GM21825 (cell line): ENCODE results near the gene GALNT10.
A peak's percentile ranks its signal among the peaks of the same experiment; 100 is the strongest.

Source experiments
- ATAC-seq: cut with Tn5 transposase; IDR thresholded peaks from one replicate; pipeline ENCODE4 v1.9.1; 2021; ENCODE audit warnings: mild to moderate bottlenecking, moderate library complexity; ENCODE audit not compliant: unreplicated experiment

GALNT10 gene

DNA sequence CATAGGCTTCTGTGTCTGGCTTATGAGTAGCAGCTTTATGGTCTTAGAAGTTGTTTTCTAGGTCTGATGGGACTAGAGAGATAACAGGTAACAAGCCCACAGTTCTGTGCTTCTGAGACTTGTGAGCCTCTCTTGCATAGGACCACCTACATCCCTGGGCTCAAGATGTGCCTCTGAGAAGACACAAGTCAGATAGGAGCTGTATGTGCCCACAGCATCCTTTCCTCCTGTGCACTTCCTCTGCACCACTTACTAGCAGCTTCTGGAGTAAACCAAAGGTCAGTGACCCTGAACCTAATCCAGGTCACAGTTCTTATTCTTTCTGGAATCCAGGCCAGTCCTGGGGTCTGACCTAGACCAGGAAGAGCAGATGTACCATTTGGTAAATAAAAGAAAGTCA is 40.0 kb downstream of the GALNT10 start:
- ATAC-seq: no peak

DNA sequence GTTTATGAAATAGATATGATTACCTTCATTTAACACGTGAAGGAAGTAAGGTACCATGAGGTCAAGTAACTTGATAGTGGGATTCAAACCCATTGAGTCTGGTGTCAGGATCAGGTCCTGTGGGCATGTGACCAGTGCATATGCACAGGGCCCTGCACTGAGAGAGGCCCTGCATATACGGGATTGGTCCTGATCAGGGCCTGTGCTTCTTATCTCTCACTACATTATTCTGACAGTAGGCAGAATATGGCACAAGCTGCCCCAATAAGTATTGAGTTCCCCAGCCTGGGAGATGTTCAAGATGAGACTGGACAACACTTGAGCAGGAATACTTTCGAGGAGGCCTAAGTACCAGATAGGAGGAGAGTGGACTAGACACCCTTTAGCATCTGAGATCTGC is 44.0 kb downstream of the GALNT10 start:
- no peak for ATAC-seq

DNA sequence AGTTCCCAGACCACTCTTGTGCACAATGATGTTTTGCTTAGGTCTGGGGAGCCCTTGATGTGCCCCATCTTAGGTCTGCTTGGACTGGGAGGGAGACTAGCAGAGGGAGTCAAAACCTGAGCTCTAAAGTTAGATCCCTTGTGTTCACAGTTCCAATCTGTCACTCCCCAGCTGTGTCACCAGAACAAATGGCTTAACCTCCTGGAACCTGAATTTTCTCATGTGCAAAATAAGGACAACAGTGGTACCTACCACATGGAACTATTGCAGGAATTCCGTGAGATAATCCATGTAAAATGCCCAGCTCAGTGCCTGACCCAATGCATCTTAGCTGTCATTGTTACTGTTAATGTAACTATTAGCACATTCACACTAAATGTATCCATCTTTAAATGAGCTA is 45.5 kb downstream of the GALNT10 start:
- no peak for ATAC-seq

DNA sequence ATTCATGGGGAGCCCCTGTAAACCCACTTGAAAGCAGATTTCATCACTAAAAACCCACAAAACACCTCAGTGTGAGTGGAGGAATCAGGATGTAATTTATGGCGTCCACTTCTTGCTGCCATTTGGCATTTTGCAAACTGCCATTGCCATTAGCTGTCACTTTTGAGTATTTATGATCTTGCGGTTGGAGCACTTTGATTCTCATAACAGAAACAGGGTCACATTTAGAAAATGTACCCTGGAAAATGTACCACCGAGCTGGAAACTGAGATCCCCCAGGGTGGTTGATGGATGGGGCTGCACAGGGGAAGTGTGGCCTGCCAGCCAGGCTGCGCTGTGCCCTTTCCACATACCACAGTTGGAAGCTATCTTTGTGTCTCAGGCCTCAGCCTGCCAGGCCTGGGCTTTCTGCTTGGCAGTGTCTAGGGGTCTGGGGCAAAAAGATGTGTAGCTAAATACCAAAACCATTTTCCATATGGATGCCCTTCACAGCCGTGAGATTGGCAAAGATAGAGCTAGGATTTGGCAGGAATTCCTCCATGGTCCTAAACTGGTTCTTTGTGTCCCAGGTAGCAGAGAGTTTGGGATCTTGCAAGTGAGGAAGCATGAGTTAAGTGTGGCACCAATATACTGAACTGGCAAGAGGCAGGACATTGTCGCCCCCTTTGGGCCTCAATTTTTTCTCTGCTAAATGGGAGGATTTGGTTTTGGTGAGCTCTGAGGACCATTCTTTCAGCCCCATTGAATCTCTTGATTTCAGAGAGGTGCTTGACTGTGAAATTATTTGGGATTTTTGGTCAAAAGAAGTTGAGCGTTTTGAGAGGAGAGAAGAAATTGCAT is 46.2 kb downstream of the GALNT10 start:
- ATAC-seq: no peak

DNA sequence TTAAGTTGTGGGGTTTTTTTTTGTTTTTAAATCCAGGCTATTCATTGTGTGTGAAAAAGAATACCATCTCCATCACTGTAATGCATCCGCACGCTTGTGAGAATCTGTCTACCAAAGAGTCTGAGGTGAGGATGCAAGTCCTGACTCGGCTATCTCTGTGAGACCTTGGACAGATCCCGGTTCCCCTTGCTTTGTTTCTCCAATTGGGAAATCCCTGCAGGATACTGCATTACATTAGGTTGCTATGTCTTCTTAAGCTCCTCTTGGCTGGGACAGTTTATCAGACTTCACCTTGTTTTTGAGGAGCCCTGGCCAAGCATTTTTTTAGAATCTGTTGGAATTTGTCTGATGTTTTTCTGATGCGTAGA is 46.8 kb downstream of the GALNT10 start:
- no peak for ATAC-seq

DNA sequence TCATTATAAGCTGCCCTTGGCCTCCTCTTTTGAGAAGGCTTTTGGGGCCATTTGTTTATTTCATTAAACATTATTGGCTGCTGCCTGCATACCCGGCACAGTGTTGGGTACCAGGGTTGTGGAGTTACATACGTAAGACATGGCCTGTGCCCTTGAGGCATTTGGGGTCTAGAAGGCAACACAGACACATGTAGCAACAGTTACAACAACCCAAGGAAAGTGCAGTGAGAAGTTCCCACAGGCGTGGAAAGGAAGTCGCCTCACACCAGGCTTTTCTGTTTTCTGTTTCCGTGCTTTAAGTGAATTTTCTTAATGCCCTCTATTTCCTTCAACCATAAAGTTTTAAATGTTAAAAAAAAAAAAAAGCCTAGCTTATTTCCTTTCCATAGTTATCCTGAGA is 47.4 kb downstream of the GALNT10 start:
- ATAC-seq: no peak

DNA sequence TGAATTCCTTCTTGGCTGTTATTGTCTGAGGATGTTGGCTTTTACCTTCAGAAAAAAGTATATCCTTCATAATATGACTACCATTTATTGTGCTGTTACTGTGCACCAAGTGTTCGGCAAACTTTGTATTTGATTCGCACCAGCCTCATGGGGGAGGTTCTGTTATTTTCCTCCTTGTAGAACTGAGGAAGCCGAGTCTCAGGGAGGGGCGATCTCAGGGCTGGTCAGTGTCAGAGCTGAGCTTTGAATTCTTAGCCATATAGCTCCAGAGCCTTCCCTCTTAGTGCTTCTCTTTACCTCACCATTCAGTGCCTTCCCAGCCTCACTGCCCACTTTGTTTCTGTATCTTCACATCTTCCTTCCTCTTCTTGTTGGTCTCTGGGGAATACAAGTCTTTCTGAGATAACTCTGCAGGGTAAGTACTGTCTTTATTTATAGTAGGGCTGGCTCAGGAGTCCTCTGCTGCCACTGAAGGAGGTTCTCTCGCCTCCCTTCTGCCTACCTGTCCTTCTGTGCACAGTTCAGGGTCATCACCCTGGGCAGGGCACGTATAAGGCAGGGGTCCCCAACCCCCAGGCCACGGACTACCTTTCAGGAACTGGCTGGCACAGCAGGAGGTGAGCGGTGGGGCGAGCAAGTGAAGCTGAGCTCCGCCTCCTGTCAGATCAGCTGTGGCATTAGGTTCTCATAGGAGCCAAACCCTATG is 48.4 kb downstream of the GALNT10 start:
- ATAC-seq: peak; percentile 63

DNA sequence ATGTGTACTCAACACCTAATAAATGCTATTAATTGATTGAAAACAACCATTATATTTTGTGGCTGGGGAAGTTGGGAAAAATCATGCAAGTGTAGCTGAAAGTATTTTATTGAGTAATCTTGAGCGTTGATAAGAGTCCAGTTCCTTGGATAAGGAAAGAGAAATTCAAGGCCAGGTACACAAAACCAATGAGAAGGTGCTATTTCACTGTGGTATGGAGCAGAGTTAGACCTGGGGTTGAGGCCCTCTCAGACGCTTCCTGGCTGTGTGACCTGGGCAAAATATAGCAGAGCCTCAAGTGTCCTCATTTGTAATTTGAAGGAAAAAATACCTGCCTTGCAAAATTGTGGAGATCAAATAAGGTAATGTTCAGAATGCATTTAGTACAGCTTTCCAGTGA is 50.1 kb downstream of the GALNT10 start:
- no peak for ATAC-seq

DNA sequence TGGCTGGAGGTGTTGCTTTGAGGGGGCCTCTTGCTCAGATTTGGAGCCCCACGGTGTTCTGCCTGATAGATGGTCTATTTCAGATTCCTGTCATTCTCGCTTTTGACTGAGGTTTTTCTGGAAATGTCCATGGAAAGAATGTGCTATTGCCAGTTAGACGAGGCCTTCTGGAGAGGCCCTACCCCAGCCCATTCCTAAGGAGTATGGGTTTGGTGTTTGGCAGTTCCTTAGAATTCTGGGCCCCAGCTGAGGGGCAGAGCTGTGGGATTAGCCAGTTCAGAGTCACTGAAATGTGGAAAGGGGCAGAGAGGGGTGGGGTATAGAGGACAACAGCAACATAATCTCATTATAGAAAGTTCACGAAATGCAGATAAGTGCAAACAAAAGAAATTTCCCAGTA is 50.5 kb downstream of the GALNT10 start:
- ATAC-seq: no peak

DNA sequence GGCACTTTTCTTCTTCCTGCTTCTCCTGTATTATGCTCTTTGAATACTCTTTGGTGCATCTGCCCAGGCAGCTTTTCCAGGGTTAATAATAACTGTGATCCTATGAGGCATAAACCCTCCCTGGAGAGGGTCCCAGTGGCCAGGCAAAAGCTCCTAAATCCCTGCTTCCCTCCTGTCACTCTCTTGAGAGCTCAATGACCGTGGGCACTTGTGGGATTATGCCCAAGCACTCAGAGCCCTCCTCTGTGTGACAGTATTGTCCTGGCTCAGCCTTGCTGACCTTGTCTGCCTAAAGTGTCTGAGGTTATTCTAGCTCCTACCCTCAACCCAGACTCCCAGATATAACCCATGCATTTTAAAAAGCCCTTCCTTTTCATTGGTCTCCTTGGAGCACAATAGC is 51.9 kb downstream of the GALNT10 start:
- no peak for ATAC-seq

DNA sequence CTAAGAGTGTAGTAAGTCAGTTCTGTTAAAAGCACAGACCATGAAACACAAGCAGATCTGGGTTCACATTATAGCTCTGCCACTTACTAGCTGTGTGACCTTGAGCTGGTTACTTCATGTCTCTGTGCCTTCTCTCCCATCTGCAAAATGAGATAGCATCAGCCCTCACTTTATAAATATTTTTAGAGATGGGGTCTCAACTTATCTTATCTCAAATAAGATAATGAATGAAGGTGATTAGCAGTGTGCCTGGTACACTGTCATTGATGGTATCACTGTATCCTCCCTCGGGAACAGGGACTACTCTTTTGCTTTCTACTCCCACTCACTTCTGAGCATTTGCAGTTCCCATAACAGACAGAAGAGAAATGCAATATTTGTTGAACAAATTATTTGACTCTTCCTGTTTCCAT is 52.4 kb downstream of the GALNT10 start:
- ATAC-seq: peak; percentile 64

DNA sequence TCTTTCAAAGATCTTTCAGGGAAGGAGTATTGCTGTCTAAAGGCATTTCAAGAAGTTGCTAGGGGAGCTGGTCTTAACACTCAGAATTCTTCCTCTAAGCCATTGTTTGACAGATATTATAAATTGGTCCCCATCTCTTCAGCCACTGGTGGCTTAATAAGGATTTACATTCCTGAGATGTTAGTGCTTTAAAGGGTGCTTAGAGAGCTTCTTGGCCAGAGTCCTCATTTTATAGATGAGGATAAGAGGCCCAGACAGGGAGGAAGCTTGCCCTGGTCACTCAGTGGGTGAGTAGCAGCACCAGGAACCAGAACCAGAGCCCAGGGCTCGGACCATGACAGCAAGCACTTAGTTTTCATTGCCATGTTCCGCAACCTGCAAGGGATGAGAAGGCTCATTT is 53.2 kb downstream of the GALNT10 start:
- no peak for ATAC-seq

DNA sequence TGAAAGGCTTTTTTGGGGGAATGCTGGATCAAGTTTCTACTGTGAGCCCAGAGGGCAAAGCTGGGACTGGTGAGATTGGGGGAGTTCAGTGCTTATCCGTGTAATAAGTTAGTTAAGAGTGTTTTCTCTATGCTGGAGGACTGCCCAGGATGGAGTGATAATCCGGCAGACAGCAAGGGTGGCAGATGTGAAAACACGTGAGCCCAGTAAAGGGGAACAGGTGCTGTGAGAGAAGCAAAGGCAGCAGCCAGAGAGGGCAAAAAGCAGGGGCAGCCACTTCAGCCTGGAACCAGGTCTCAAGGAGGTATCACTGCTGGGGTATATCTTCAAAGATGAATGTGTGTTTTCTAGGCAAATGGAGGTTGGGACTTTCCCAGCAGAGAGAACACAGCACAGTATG is 53.9 kb downstream of the GALNT10 start:
- ATAC-seq: no peak

DNA sequence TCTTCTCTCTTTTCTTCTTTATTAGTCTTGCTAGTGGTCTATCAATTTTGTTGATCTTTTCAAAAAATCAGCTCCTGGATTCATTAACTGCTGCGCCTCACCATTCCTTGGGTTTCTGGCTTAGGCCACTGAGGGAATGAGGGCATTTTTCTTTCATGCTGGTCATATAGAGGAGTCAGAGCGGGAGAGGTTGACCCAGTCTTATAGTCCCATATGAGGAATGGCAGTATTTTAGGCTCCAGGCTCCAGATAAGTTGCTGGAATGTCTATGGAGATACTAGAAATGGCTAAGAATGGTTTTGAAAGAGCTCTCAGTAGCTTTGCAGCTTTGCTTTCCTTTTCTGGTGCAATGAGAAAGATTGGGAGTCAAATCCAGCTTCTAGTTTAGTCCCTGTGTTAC is 58.2 kb downstream of the GALNT10 start:
- ATAC-seq: no peak

DNA sequence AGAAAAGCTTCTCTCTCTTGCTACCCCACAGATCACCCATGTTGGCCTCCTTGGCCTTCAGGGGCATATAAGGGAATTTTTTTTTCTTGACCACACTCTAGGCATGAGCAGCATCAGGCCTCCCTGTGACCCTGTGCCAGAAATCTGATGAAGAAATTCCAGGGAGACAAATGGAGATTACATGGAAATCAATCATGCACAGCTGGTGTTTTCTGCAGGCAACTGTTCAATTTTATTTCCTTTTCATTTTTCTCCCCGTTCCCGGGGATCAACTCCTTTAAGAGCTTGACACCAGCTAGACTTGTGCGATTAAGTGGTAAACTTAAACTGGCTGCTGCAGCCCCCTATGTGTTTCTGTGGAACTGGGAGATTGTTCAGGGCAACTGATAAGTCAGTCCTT is 59.3 kb downstream of the GALNT10 start:
- no peak for ATAC-seq

DNA sequence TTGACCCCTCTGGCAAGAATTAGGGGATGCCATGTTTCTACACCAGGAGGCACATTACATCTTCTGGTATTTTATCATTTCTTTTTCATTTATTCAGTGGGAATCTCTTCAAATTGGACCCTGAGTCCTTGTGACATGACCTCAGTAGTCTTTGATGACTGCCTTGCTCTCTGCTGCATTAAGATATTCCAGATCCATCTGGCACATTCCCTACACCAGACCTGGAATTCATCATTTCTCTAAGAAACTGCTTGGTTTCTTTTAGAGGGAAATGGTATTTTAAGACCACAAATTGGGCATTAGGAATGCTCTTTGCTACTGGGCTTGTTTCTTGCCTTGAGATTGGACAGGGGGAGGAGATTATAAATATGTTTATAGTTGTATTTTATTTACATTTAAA is 61.0 kb downstream of the GALNT10 start:
- no peak for ATAC-seq

DNA sequence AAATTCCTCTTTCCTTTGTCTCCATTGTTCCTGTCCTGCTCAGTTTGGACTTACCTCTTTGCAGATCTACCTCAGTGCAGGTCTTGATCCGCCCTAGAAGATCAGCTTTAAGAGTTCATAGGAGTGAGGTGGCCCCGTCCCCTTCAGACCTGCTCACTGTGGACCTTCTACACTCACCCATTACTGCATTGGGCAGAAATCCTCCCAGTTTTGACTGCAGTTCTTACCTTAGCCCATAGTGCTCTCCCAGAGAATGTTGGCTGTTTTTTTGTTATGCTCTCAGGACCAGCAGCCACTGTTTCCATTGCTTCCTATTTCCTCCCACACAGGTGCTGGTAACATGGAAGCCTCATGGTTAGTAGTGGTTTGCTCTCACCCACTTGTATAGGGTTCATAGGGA is 63.3 kb downstream of the GALNT10 start:
- ATAC-seq: no peak

DNA sequence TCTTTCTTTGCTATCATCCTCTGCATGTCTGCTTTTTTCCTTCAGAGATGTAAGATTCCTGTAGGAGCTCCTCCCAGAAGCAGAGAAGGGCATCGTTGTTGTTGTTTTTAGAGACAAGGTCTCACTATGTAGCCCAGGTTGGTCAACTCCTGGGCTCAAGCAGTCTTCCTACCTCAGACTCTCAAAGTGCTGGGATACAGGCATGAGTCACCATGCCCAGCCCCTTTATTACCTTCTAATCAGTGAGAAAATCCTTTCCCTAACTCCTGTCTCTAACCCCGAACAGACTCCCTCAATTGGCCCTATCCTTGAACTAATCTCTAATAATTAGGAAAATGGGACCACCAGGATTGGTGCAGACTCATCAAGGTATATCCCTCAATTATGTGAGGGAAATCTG is 64.4 kb downstream of the GALNT10 start:
- ATAC-seq: no peak

DNA sequence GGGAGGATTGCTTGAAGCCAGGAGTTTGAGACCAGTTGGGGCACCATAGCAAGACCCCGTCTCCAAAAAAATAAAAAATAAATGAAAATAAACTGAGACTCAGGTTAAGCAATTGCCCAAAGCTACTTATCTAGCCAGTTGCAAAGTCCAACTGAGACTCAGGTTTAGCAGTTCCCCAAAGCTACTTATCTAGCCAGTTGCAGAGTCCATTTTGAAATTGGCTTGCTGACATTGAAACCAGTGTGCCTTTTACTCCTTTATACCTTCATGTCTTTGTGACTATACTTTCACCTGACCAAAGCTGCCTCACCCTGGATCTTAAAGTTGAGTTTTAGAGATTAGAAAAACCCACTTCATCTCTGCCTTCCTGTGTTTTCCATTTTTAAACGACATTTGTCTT is 66.5 kb downstream of the GALNT10 start:
- ATAC-seq: no peak

DNA sequence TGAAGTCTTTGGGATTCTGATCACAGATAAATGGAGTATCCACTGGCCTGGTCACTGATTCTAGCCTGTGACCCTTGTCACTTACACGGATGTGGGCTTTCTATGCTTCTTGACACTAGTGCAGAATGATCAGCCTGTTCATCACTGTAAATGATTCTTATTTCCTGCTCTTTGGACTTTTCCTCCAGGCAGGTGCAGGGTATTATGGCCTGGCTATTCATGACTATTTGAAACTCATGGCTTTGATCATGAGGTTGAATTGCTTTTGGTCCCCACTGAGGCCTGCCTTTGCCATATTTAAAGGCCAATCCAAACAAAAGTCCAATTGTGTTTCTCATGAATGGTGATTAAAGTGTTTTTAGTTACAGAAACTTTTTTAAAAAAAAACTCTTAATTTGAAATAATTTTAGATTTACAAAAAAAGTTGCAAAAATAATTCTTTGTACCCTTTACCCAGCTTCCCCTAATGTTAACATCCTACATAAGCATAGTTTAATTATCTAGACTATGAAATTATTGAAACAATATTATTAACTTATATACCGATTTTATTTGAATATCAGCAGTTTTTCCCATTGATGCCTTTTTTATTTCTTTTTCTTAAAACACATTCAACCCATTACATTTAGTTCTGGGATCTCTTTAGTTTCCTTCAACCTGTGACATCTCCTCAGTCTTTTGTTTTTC is 68.1 kb downstream of the GALNT10 start:
- no peak for ATAC-seq

DNA sequence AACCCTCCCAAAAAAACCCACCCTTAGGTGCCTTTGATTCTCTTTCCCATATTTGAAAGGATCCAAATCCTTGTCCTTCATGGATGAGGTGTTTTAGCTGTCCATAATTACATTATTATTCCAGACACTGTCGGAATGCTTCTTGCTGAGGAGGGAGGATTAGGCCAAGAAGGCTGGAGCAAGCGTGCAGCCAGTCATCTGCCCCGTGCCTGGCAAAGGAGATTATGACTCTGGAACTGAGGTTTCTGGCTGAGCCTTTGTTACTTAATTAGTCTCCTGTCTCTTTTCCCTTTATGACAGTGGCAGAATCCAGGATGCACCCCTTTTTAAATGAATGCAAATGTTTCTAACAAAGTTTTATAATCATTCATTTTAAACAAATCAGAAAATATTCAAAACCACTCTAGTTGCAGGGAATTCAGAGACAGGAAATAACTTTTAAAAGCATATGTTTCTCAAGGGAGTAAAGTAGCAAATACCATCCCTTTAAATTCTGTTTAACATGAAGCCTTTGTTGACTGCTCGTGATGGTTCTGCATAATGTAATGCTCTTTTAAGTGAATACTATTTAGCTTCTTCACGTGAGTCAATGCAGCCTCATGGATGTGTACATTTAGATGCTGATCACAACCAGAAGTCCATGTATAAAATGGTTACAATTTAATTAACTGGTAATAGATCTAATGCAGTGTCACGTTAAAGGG is 69.8 kb downstream of the GALNT10 start:
- no peak for ATAC-seq
